NCI-H1436 (cell line): ENCODE data around the gene KNDC1.
"Not testable (repeated sequence)": the region's sequence is repeated elsewhere in the genome, so short reads cannot be mapped to it uniquely, and the experiment has no call there.

Experiments
- DNase-seq: peaks from one replicate; lab custom pipeline; 2025; lab: John Stamatoyannopoulos, UW

KNDC1 gene

GRCh38 chr10:133161486-133162109 lies 1.6 kb downstream of the KNDC1 start:
- DNase-seq = no peak

- no peak for DNase-seq
These were observed 2.3 kb downstream of the KNDC1 start for GRCh38 chr10:133162178-133162909.

- no peak for DNase-seq
These were observed 3.2 kb downstream of the KNDC1 start for GRCh38 chr10:133162910-133163856.

- no peak for DNase-seq
These were observed 4.1 kb downstream of the KNDC1 start for GRCh38 chr10:133163889-133164815.

DNA sequence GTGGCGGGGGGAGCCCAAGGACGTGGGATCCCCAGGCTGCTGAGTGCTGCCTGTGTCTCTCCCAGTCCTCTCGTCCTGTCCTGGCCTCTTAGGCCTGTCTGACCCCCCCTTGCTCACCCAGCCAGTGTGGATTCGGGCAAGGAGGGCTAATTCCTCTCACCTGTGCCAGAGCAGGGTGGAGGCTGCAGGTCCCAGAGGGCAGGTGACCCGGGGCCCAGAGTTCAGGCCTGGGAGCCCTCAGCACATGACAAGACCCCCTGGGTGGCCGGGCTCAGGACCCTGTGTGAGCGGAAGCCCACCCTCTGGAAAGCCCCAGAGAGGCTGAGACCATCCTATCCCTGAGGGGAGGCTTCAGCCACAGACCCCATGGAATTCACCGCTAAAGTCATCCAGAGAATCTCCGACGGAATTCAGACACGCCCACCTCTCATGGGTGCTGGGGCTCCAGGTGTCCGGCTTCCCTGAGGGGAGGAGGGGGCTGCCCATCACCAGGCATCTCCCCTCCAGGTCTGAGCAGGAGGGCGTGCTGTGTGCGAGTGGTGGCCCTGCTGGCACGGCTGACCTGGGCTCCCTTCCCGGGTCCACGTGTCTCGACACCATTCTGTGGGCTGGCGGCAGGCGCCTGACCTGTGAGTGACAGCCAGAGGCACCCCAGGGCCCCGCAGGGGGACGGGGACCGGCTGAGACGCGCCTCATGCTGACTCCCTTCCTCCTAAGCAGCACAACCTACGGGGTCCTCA lies 5.0 kb downstream of the KNDC1 start:
- DNase-seq = no peak

- DNase-seq = no peak
These were observed 5.8 kb downstream of the KNDC1 start for GRCh38 chr10:133165556-133166503.

DNA sequence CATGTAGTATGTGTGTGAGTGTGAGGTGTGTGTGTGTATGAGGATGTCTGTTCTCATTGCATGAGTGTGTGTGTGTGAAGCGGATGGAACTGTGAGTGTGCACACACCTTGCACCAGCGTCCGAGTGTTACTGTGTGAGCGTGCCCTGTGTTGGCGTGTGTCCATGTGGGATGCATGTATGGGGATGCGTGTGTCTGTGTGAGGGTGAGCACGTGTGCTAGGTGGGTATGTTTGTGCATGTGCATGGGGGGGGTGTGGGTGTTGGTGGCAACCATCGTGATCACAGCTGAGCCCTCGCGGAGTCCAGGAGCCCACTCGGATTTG lies 6.4 kb downstream of the KNDC1 start:
- DNase-seq = no peak

DNA sequence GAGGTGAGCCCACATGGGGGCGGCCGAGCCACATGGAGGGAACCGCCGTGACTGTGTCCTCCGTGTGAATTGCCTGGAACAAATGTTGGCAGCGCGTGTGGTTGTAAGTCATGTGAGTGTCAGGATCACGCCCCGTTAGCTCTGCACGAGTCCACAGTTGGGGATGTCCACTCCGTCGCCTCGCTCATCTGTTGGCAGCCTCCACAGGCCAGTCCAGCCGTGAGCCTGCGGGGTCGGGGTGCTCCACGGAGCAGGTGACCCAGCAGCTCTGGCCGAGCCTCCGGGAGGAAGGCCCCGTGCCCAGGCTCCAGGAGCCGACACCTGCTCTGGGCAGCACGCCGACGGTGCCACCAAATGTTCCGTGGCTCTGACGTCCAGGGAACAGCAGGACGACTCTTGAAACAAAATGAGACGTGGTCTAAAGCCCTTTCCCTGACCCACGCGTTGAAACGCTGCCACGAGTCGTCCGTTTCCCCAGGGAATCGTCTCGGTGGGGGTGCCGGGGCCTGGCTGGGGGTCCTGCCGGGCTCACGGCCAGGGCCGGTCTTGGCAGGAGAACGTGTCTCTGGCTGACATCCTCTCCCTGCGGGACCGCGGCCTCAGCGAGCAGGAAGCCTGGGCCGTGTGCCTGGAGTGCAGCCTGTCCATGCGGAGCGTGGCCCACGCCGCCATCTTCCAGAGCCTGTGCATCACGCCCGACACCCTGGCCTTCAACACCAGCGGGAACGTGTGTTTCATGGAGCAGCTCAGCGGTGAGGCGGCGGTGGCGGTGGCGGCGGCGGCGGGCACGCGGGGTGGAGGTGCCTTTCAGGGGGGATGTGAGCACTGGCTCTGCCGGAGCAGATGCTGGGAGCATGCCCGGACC lies 7.0 kb downstream of the KNDC1 start:
- DNase-seq = no peak

- DNase-seq = no peak
These were observed 7.9 kb downstream of the KNDC1 start for GRCh38 chr10:133167693-133168616.

GRCh38 chr10:133168617-133169031 lies 8.6 kb downstream of the KNDC1 start:
- no peak for DNase-seq

DNA sequence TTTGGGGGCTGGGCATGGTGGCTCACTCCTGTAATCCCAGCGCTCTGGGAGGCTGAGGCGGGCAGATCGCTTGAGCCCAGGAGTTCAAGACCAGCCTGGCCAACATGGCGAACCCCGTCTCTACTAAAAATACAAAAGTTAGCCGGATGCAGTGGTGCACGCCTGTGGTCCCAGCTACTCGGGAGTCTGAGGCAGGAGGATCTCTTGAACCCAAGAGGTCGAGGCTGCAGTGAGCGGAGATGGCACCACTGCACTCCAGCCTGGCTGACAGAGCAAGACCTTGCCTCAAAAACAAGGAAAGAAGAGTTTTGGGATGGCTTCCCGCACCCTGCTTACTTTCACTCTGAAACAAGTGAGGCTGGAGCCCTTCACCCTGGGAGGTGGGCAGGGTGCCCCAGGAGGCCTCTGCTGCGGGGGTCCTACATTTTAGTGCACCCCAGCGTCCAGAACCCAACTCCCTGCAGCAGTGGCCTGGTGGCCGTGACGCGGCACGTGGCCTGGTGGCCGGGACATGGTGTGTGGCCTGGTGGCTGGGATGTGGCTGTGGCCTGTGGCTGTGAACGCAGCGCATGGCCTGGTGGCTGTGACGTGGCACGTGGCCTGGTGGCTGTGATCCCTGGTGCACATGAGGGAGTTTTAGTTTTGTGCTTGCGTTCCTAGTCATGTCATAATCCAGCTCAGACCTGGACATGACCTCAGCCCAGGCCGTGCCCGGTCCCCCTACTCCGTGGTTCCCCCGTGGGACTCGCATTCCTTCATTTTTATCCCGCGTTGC lies 9.3 kb downstream of the KNDC1 start:
- no peak for DNase-seq

DNA sequence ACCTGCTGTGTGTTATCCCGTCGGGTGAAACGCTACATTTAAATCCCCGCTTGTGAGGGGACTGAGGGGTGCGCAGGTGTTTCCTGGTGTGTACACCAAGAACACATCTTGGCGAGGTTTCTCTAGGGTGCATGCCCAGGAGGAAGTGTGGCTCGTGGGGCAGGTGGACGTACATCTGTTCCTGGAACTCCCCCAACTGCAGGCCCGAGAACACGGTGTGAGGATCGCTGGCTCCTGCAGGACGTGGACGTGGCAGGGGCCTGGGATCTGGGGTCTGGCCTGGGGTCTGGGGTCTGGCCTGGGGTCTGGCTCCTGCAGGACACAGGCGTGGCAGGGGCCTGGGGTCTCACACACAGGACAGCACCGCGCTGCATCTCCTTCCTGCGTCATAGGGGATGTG lies 10.1 kb downstream of the KNDC1 start:
- no peak for DNase-seq

DNA sequence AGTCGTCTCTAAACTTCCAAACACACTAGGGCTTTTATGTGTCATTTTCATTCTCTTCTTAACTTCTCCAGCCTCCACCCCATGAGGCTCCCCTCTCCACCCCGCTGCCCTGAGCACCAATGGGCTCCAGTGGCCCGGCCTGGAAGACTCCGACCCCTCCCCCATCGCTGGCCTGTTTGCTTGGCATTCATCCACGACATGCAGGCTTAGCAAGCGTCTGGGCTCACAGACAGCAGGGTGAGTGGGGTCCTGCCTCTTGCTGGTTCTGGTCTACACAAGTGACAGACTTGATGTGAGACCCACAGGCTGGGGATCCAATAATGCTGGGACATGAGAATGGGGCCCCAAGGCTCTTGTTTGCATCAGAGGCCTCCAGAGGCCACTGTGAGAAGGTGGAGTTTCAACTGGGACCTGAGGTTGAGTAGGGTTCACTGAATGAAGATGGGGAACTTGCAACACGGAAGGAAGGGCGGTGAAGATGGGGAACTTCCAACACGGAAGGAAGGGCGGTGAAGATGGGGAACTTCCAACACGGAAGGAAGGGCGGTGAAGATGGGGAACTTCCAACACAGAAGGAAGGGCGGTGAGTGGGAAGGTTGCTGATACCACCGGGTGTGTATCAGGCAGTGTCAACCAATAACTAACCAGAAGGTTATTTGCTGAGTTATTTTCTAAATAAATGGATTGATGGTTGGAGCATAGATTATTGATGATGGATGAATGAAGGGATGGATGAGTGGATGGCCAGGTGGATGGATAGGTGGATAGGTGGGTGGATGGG lies 14.0 kb downstream of the KNDC1 start:
- no peak for DNase-seq

DNA sequence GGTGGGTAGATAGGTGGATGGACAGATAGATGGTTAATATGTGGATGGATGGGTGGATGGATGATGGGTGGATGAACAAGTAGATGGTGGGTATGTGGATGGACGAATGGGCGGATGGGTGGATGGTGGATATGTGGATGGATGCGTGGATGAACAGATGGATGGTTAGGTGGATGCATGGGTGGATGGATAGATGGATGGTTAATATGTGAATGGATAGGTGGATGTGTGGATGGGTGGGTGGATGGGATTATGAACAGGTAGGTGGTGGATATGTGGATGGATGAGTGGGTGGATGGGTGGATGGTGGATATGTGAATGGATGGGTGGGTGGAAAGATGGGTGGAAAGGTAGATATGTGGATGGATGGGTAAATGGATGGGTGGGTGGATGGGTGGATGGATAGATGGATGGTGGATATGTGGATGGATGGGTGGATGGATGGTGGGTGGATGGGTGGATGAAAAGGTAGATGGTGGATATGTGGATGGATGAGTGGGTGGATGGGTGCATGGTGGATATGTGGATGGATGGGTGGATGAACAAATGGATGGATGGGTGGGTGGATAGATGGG lies 14.8 kb downstream of the KNDC1 start:
- DNase-seq = no peak

- DNase-seq = not testable (repeated sequence)
These were observed 15.6 kb downstream of the KNDC1 start for GRCh38 chr10:133175624-133176023.

DNA sequence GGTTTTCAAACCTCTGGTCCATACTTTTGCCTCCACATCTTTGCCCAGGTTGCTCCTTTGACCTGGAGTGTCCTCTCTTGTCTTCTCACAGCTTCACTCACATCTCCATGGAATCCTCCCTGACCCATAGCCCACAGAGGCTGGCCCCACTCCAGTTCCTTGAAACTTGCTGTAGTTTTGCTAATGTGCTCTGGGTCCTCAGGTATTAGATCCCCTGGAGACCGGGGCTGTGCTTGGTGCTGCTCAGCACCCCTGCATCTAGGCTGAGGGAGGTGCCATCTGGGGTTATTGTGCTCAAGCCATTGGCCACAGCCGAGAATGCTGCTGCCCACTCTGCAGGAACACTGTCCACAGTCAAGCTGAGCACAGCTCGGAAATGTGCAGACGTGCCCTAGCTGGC lies 16.5 kb downstream of the KNDC1 start:
- no peak for DNase-seq
